D721Med (cell line): ENCODE measurements around the gene TJP3.

Experiments
- DNase-seq: peaks from one replicate; pipeline ENCODE4 v3.0.0; 2011; ENCODE audit warnings: low spot score; ENCODE audit not compliant: insufficient read length
- FAIRE-seq: peaks from 2 replicates; lab custom pipeline; 2011; peaks lifted over from hg19 to GRCh38; lab: Jason Lieb, UNC
- TF ChIP-seq, protein P1 (sequence below): IDR thresholded peaks from 2 replicates; pipeline ENCODE4 v1.5.1; 2012; ENCODE audit warnings: mild to moderate bottlenecking, control low read depth; ENCODE audit not compliant: insufficient read depth; ENCODE audit errors: missing control alignments

TJP3 gene

DNA sequence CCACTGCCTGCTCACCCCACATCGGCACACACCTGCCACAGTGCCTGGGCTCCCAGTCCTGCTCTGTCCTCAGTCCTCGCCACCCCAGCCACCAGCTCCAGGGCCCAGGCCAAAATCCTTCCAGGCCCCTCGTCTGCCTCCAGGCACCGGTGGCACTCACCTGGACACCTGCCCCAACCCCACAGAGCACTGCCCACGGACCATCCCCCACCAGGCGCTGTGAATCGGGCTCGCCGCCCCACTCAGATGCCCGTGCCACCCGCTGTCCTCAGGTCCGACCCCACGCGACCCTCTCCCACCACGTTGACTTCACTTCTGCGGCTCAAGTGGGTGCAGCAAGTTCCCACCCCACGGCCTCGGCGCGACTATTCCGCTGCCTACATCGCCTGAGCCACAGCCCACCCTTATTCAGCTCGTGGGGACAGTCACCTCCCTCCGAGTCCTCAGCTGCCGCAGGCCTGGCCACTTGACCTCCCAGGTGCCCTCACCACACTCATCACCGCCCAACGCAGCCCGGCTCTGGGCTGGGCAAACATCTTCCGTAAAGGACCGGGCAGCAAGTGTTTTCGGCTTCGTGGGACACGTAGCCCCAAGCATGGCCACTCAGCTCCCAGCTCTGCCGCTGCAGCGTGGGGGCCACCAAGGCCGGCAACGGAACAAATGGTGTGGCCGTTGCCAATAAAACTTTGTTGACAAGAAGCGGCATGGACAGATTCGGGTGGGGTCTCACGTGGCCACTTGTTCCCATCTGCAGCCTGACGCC lies 13.6 kb upstream of the TJP3 start:
- DNase-seq: no peak
- FAIRE-seq: no peak
- TF ChIP-seq, protein P1, sequence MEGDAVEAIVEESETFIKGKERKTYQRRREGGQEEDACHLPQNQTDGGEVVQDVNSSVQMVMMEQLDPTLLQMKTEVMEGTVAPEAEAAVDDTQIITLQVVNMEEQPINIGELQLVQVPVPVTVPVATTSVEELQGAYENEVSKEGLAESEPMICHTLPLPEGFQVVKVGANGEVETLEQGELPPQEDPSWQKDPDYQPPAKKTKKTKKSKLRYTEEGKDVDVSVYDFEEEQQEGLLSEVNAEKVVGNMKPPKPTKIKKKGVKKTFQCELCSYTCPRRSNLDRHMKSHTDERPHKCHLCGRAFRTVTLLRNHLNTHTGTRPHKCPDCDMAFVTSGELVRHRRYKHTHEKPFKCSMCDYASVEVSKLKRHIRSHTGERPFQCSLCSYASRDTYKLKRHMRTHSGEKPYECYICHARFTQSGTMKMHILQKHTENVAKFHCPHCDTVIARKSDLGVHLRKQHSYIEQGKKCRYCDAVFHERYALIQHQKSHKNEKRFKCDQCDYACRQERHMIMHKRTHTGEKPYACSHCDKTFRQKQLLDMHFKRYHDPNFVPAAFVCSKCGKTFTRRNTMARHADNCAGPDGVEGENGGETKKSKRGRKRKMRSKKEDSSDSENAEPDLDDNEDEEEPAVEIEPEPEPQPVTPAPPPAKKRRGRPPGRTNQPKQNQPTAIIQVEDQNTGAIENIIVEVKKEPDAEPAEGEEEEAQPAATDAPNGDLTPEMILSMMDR: no peak

DNA sequence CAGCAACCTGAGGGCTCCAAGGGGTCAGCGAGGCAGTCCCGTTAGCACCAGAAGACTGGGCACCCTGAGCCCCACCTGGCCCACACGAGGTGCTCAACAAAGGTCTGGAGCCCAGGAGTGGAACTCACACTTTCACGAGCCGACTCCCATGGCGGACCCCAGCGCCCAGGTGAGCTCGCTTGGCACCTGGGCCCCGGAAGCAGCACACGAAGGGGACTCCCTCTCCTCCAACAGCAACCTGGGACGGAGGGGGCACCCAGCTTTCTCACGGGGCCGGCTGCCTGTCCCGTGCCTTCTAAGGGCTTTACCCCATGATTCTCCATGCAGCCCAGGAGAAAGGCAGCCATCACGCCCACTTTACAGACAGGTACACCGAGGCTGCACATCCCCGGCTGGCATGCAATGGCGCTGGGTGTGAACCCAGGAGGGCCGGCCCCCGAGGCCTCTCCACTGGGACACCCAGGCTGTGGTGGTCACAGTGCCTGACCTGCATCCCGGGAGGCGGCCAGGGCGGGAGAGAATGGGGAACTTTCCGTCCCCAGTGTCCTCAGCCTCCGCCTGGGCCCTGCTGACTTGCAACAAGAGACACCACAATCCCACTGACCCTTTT lies 13.0 kb upstream of the TJP3 start:
- TF ChIP-seq, protein P1: no peak
- DNase-seq (no peak), FAIRE-seq (no peak)

DNA sequence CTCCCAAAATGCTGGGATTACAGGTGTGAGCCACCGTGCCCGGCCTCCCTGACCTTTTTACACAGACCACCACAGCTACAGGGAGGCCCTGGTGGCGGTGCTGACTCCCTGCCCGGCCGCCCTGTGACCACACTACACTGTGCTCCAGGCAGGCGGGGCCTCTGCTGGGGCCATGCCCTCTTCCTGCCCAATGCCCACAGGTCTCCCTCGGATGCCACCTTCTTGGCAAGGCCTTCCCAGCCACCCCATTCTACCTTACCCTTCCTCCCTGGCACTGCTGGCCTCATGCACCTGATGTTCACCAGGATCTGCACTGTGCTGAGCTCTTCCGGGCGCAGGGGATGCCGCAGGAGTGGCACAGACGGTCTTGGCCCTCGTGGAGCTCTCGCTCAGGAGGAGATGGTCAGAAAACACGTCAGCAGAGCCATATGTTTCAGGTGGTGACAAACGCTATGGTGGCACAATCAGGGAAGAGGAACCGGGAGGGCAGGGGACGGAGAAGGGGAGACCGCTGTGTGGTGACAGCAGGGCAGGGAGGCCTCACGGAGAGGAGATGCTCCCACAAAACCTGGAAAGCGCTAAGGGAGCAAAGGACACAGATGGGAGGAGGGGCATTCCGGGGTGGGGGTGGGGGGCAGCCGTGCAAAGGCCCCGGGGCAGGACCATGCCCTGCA lies 12.1 kb upstream of the TJP3 start:
- TF ChIP-seq, protein P1: no peak

DNA sequence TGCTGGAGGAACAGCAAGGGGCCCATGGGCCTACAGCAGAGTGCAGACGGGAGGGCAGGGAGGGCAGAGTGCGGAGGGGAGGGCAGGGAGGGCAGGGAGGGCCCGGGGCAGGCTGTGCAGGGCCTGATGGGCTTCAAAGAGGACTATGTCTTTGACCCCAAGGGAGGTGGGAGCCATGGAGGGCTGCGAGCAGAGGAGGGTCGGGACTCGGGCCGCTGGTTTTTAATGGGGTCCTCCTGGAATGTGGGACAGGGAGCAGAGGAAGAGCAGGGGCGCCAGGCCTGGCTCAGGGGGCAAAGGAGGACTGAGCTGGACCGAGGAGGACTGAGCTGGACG lies 11.6 kb upstream of the TJP3 start:
- DNase-seq (no peak), FAIRE-seq (no peak)
- TF ChIP-seq, protein P1: no peak

More for the DNA sequence above, 12.1 kb upstream of the TJP3 start:
- DNase-seq (no peak), FAIRE-seq (no peak)

DNA sequence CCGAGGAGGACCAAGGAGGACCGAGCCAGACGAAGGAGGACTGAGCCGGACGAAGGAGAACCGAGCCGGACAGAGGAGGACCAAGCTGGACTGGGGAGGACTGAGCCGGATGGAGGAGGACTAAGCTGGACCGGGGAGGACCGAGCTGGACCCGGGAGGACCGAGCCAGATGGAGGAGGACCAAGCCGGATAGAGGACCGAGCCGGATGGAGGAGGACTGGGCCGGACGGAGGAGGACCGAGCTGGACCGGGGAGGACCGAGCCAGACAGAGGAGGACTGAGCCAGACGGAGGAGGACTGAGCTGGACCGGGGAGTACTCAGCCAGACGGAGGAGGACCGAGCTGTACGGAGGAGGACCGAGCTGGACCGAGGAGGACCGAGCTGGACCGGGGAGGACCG lies 11.1 kb upstream of the TJP3 start:
- no peak for DNase-seq
- no peak for FAIRE-seq
- TF ChIP-seq, protein P1: no peak

DNA sequence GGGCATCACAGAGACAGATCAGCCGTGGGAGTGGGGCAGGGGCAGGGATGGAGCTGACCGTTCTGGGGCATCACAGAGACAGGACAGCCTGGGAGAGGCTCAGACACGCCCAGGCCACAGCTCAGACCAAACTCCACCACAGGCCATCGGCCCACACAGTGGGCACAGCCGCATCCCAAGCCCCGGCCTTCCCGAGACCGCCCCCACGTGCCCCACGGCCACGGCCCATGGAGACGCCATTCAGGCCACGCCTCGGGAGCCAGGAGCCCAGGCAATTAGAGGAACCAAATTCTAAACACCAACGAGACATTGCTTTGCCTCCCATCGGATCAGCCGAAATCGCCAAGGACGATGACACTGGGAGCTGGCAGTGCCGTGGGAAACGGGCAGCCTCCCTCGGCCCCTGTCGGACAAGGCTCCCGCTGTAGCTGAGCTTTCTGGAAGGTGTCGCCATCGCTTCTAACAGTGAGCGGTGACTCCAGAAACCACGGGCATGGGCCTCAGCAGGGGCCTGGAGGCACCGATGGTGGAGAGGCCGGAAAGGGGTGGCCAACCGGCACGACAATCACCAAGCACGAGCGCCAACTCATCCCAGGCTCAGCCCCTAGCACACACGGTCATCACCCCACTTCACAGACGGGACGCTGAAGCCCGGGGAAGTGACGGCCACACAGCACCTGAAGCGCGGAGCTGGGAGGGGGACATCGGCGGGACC lies 10.4 kb upstream of the TJP3 start:
- DNase-seq: no peak
- TF ChIP-seq, protein P1: no peak
- no peak for FAIRE-seq
